Muscle layer of duodenum (tissue), 2 donors: ENCODE results near the gene RASEF.

Experiments
- H3K27ac ChIP-seq: one replicate; pipeline ENCODE4 v1.7.0; 2013; ENCODE audit warnings: mild to moderate bottlenecking, low read length
- H3K27me3 ChIP-seq: one replicate; pipeline ENCODE4 v1.7.0; 2013; ENCODE audit warnings: low read depth, mild to moderate bottlenecking, control low read depth, low read length
- H3K36me3 ChIP-seq, 2 donors: one replicate each; pipeline ENCODE4 v1.7.0; 2013; ENCODE audit warnings: low read length in 2 of 2, control low read depth in 1 of 2, mild to moderate bottlenecking in 1 of 2; ENCODE audit not compliant: insufficient read depth in 2 of 2, control insufficient read depth in 1 of 2
- H3K4me1 ChIP-seq, 2 donors: one replicate each; pipeline ENCODE4 v1.7.0; 2013; ENCODE audit warnings: low read length in 2 of 2, mild to moderate bottlenecking in 2 of 2, control low read depth in 1 of 2, moderate library complexity in 1 of 2; ENCODE audit not compliant: insufficient read depth in 2 of 2, control insufficient read depth in 1 of 2
- H3K4me3 ChIP-seq, 2 donors: one replicate each; pipeline ENCODE4 v1.7.0; 2013; ENCODE audit warnings: low read length in 2 of 2, low read depth in 1 of 2, mild to moderate bottlenecking in 1 of 2
- H3K9me3 ChIP-seq, 2 donors: one replicate each; pipeline ENCODE4 v1.7.0; 2013; ENCODE audit warnings: low read length in 2 of 2, control low read depth in 1 of 2, mild to moderate bottlenecking in 1 of 2; ENCODE audit not compliant: control insufficient read depth in 1 of 2
- donor health status: healthy.

Gene RASEF

GRCh38 chr9:83056174-83056573 is 6.8 kb downstream of the RASEF start:
- Histone ChIP-seq H3K27ac (no peak overlapping the region), H3K9me3 (no peaks in the 10 kb centered on the region), H3K36me3 (no peaks in the 10 kb centered on the region), H3K27me3 (no peaks in the 10 kb centered on the region), H3K4me1 (no peaks in the 10 kb centered on the region), H3K4me3 (no peak overlapping the region)

- Histone ChIP-seq H3K36me3 (no peaks in the 10 kb centered on the region), H3K27me3 (no peaks in the 10 kb centered on the region), H3K9me3 (no peaks in the 10 kb centered on the region), H3K27ac (no peak overlapping the region), H3K4me1 (no peaks in the 10 kb centered on the region), H3K4me3 (no peak overlapping the region)
These were observed 14.8 kb downstream of the RASEF start for GRCh38 chr9:83047839-83048775.

GRCh38 chr9:83043597-83043996 is 19.3 kb downstream of the RASEF start:
- no peaks in the 10 kb centered on the region for H3K9me3 ChIP-seq
- H3K4me3 ChIP-seq, result no peak overlapping the region
- no peaks in the 10 kb centered on the region for H3K36me3 ChIP-seq
- no peaks in the 10 kb centered on the region for H3K27me3 ChIP-seq
- H3K4me1 ChIP-seq, result no peaks in the 10 kb centered on the region
- no peak overlapping the region for H3K27ac ChIP-seq

- no peaks in the 10 kb centered on the region for H3K36me3 ChIP-seq
- H3K4me1 ChIP-seq, result no peaks in the 10 kb centered on the region
These were observed 21.2 kb downstream of the RASEF start for GRCh38 chr9:83041771-83042170.

GRCh38 chr9:83039303-83039702 is 23.6 kb downstream of the RASEF start:
- no peaks in the 10 kb centered on the region for H3K4me1 ChIP-seq
- H3K9me3 ChIP-seq, result no peaks in the 10 kb centered on the region
- H3K4me3 ChIP-seq, result no peak overlapping the region
- H3K27me3 ChIP-seq, result no peaks in the 10 kb centered on the region
- H3K36me3 ChIP-seq, result no peaks in the 10 kb centered on the region
- H3K27ac ChIP-seq, result no peak overlapping the region

More at GRCh38 chr9:83041771-83042170, 21.2 kb downstream of the RASEF start:
- H3K27me3 ChIP-seq, result no peaks in the 10 kb centered on the region
- H3K27ac ChIP-seq, result no peak overlapping the region
- no peak overlapping the region for H3K4me3 ChIP-seq
- H3K9me3 ChIP-seq, result no peaks in the 10 kb centered on the region

GRCh38 chr9:83036043-83036442 is 26.9 kb downstream of the RASEF start:
- no peaks in the 10 kb centered on the region for H3K27me3 ChIP-seq
- H3K4me1 ChIP-seq, result no peaks in the 10 kb centered on the region
- no peak overlapping the region for H3K4me3 ChIP-seq
- H3K27ac ChIP-seq, result no peak overlapping the region
- H3K36me3 ChIP-seq, result no peaks in the 10 kb centered on the region
- no peaks in the 10 kb centered on the region for H3K9me3 ChIP-seq

GRCh38 chr9:83035143-83035542 is 27.8 kb downstream of the RASEF start:
- no peaks in the 10 kb centered on the region for H3K36me3 ChIP-seq
- no peaks in the 10 kb centered on the region for H3K27me3 ChIP-seq
- H3K9me3 ChIP-seq, result no peaks in the 10 kb centered on the region
- no peaks in the 10 kb centered on the region for H3K4me1 ChIP-seq
- no peak overlapping the region for H3K27ac ChIP-seq
- H3K4me3 ChIP-seq, result no peak overlapping the region

GRCh38 chr9:83034587-83034986 is 28.4 kb downstream of the RASEF start:
- H3K27me3 ChIP-seq, result no peaks in the 10 kb centered on the region
- H3K36me3 ChIP-seq, result no peaks in the 10 kb centered on the region
- no peaks in the 10 kb centered on the region for H3K4me1 ChIP-seq
- no peak overlapping the region for H3K27ac ChIP-seq
- H3K9me3 ChIP-seq, result no peaks in the 10 kb centered on the region
- no peak overlapping the region for H3K4me3 ChIP-seq

- Histone ChIP-seq H3K4me3 (no peak overlapping the region), H3K36me3 (no peaks in the 10 kb centered on the region), H3K27ac (no peak overlapping the region), H3K4me1 (no peaks in the 10 kb centered on the region), H3K27me3 (no peaks in the 10 kb centered on the region), H3K9me3 (no peaks in the 10 kb centered on the region)
These were observed 28.9 kb downstream of the RASEF start for GRCh38 chr9:83034026-83034425.

GRCh38 chr9:83032065-83032625 is 30.8 kb downstream of the RASEF start:
- no peak overlapping the region for H3K4me3 ChIP-seq
- H3K27me3 ChIP-seq, result no peaks in the 10 kb centered on the region
- H3K27ac ChIP-seq, result no peak overlapping the region
- no peaks in the 10 kb centered on the region for H3K36me3 ChIP-seq
- H3K9me3 ChIP-seq, result no peaks in the 10 kb centered on the region
- H3K4me1 ChIP-seq, result no peaks in the 10 kb centered on the region

GRCh38 chr9:83030391-83031107 is 32.4 kb downstream of the RASEF start:
- Histone ChIP-seq H3K9me3 (no peaks in the 10 kb centered on the region), H3K27me3 (no peaks in the 10 kb centered on the region), H3K36me3 (no peaks in the 10 kb centered on the region), H3K27ac (no peak overlapping the region), H3K4me3 (no peak overlapping the region), H3K4me1 (no peaks in the 10 kb centered on the region)
